GM23338 (cell line): ENCODE data around the gene MYO18B. TPM values are rescaled to one million over a fixed set of nuclear protein-coding genes. Genes with fewer than 3 reads are reported as not detected.

Experiments used
- ATAC-seq: fragments of 200-7000 bp; cut with Tn5 transposase; 3 replicates; pipeline ENCODE4 v1.9.1; 2020
- DNase-seq: peaks from one replicate; pipeline ENCODE4 v3.0.0-alpha.2; 2015; ENCODE audit warnings: low spot score
- H2AFZ ChIP-seq: fragments of 200-600 bp; sonication (generic); 2 replicates; pipeline ENCODE4 v1.8.0; 2016; ENCODE audit warnings: antibody characterized with exemption, mild to moderate bottlenecking, moderate library complexity
- H3F3A ChIP-seq: fragments of 200-600 bp; sonication (generic); replicated peaks from 2 replicates; pipeline ENCODE4 v1.8.0; 2017; ENCODE audit warnings: antibody characterized with exemption, mixed run types, low read depth
- H3K27ac ChIP-seq: fragments of 200-600 bp; sonication (generic); 2 replicates; pipeline ENCODE4 v1.6.1; 2016; ENCODE audit warnings: low read depth
- H3K27me3 ChIP-seq: fragments of 200-600 bp; sonication (generic); 2 replicates; pipeline ENCODE4 v1.8.0; 2016; ENCODE audit warnings: mild to moderate bottlenecking, mixed run types, moderate library complexity; ENCODE audit not compliant: insufficient read depth
- H3K36me3 ChIP-seq: fragments of 200-600 bp; sonication (generic); 2 replicates; pipeline ENCODE4 v1.8.0; 2016; ENCODE audit warnings: mild to moderate bottlenecking; ENCODE audit not compliant: insufficient read depth
- H3K4me1 ChIP-seq: fragments of 200-600 bp; sonication (generic); 2 replicates; pipeline ENCODE4 v1.8.0; 2016; ENCODE audit warnings: mild to moderate bottlenecking, moderate library complexity; ENCODE audit not compliant: insufficient read depth
- H3K4me2 ChIP-seq: fragments of 200-600 bp; sonication (generic); 2 replicates; pipeline ENCODE4 v1.7.1; 2017; ENCODE audit warnings: mixed run types
- H3K4me3 ChIP-seq: fragments of 200-600 bp; sonication (generic); 2 replicates; pipeline ENCODE4 v1.6.1; 2016; ENCODE audit warnings: mixed run types
- H3K79me2 ChIP-seq: fragments of 200-600 bp; sonication (generic); replicated peaks from 2 replicates; pipeline ENCODE4 v1.8.0; 2017; ENCODE audit warnings: mild to moderate bottlenecking; ENCODE audit not compliant: insufficient read depth
- H3K9me2 ChIP-seq: fragments of 200-600 bp; sonication (generic); 2 replicates; pipeline ENCODE4 v1.8.0; 2017; ENCODE audit not compliant: insufficient read depth
- H4K20me1 ChIP-seq: fragments of 200-600 bp; sonication (generic); replicated peaks from 2 replicates; pipeline ENCODE4 v1.8.0; 2017; ENCODE audit warnings: mild to moderate bottlenecking; ENCODE audit not compliant: insufficient read depth
- H3K27ac Mint-ChIP-seq: 2 replicates; pipeline ENCODE4 v1.8.0; 2020; ENCODE audit warnings: inconsistent platforms, mild to moderate bottlenecking, moderate library complexity, mixed read lengths
- H3K27me3 Mint-ChIP-seq: 3 replicates; pipeline ENCODE4 v1.8.0; 2022; ENCODE audit warnings: low read depth, mild to moderate bottlenecking, moderate library complexity, mixed read lengths, inconsistent platforms; ENCODE audit not compliant: insufficient read depth, poor library complexity
- H3K36me3 Mint-ChIP-seq: 3 replicates; pipeline ENCODE4 v1.8.0; 2021; ENCODE audit warnings: low read depth, mild to moderate bottlenecking, inconsistent platforms, moderate library complexity, mixed read lengths
- H3K4me1 Mint-ChIP-seq: 3 replicates; pipeline ENCODE4 v1.8.0; 2020; ENCODE audit warnings: mild to moderate bottlenecking, inconsistent platforms, mixed read lengths
- H3K4me3 Mint-ChIP-seq: 3 replicates; pipeline ENCODE4 v1.8.0; 2021; ENCODE audit warnings: moderate library complexity, mild to moderate bottlenecking, inconsistent platforms, mixed read lengths
- H3K9me3 Mint-ChIP-seq: 3 replicates; pipeline ENCODE4 v1.8.0; 2020; ENCODE audit warnings: moderate library complexity, mild to moderate bottlenecking, inconsistent platforms, mixed read lengths
- CREB1 ChIP-seq: fragments of 250-450 bp; sonication (Bioruptor Pico); IDR thresholded peaks from 2 replicates; pipeline ENCODE4 v1.5.0; 2020; ENCODE audit warnings: low read depth, mild to moderate bottlenecking, moderate library complexity
- CTCF ChIP-seq, 2 experiments: fragments of 200-600 bp in 1 of 2; sonication (generic) in 1 of 2; conservative IDR thresholded peaks; 2 replicates each; pipeline versions ENCODE4 v1.5.1 to v1.6.1; 2016 to 2017; ENCODE audit warnings: antibody characterized with exemption in 2 of 2, low read depth in 2 of 2, mild to moderate bottlenecking in 2 of 2, moderate library complexity in 1 of 2
- ETS1 ChIP-seq: IDR thresholded peaks from 2 replicates; pipeline ENCODE4 v1.6.1; 2016; ENCODE audit warnings: antibody characterized with exemption
- EZH2 ChIP-seq: fragments of 200-600 bp; sonication (generic); IDR thresholded peaks from one replicate; pipeline ENCODE4 v1.8.0; 2017; ENCODE audit warnings: antibody characterized with exemption, mild to moderate bottlenecking, low read depth; ENCODE audit not compliant: unreplicated experiment
- EZH2phosphoT487 ChIP-seq: fragments of 200-600 bp; sonication (generic); IDR thresholded peaks from one replicate; pipeline ENCODE4 v1.8.1; 2018; ENCODE audit warnings: antibody characterized with exemption; ENCODE audit not compliant: unreplicated experiment
- JUNB ChIP-seq: IDR thresholded peaks from one replicate; pipeline ENCODE4 v1.6.1; 2016; ENCODE audit warnings: antibody characterized with exemption; ENCODE audit not compliant: unreplicated experiment
- REST ChIP-seq: IDR thresholded peaks from one replicate; pipeline ENCODE4 v1.6.1; 2018; ENCODE audit warnings: antibody characterized with exemption; ENCODE audit not compliant: unreplicated experiment
- ZNF114 ChIP-seq: fragments of 250-450 bp; sonication (Bioruptor Pico); IDR thresholded peaks from 2 replicates; pipeline ENCODE4 v1.5.0; 2020; ENCODE audit warnings: mild to moderate bottlenecking, moderate library complexity
- ZNF331 ChIP-seq: fragments of 250-450 bp; sonication (Bioruptor Pico); IDR thresholded peaks from 2 replicates; pipeline ENCODE4 v1.5.0; 2020; ENCODE audit warnings: low read depth, mild to moderate bottlenecking, moderate library complexity
- ZNF462 ChIP-seq: fragments of 250-450 bp; sonication (Bioruptor Pico); IDR thresholded peaks from 2 replicates; pipeline ENCODE4 v1.5.0; 2020; ENCODE audit warnings: mild to moderate bottlenecking, moderate library complexity
- polyA plus RNA-seq: library from polyadenylated mRNA; unstranded; fragments of >200 nt; fragmentation: Nextera tagmentation; extraction: Ambion mirVana; gene quantifications from 2 replicates; pipeline ENCODE4 v1.2.1, GENCODE V29; 2016
- total RNA-seq: library from RNA; depleted of rRNA; stranded (reverse); fragments of >200 nt; shearing (Covaris generic); gene quantifications from 2 replicates; pipeline ENCODE4 v1.2.3, GENCODE V29; 2014

The MYO18B gene
- total and polyA plus RNA-seq, 2 experiments from 2014 or later, result 0.36 to 0.45 TPM

GRCh38 chr22:26064048-26064447, 322.1 kb downstream of the MYO18B start:
- H3K4me2 ChIP-seq, result no peak overlapping the region
- no peaks in the 10 kb centered on the region for H3K27me3 ChIP-seq
- Mint-ChIP-seq H3K27ac (no peak overlapping the region), H3K27me3 (peaks cover 14% of the 10 kb centered on the region), H3K36me3 (no peaks in the 10 kb centered on the region), H3K9me3 (no peaks in the 10 kb centered on the region), H3K4me3 (no peak overlapping the region), H3K4me1 (peaks cover 42% of the 10 kb centered on the region)
- TF ChIP-seq ZNF114 (no peak), EZH2phosphoT487 (no peak), REST (no peak), ZNF462 (CRISPR knock-in tag) (no peak), JUNB (no peak), ETS1 (no peak), CTCF (conservative IDR thresholded peaks at IDR 0.05; ENCODE audit: low read depth in 2 of 2) (no peak), EZH2 (no peak), ZNF331 (CRISPR knock-in tag) (no peak), CREB1 (no peak)
- no peaks in the 10 kb centered on the region; the same call in 1 of the 2 replicates for H4K20me1 ChIP-seq
- H3K9me2 ChIP-seq, result peaks cover 11% of the 10 kb centered on the region; the same call in 1 of the 2 replicates
- H2AFZ ChIP-seq, result no peak overlapping the region
- no peaks in the 10 kb centered on the region for H3K36me3 ChIP-seq
- H3K79me2 ChIP-seq, result no peaks in the 10 kb centered on the region
- no peaks in the 10 kb centered on the region for H3F3A ChIP-seq
- no peak for DNase-seq
- ATAC-seq, result no peak
- no peak overlapping the region for H3K27ac ChIP-seq
- H3K4me3 ChIP-seq, result no peak overlapping the region
- peaks cover 40% of the 10 kb centered on the region for H3K4me1 ChIP-seq
